Natural killer cell treated with Interleukin-12 subunit alpha and Interleukin-12 subunit beta and Interleukin-15 and Interleukin-18, amount 100 ng/mL, for 72 hours (primary cell): ENCODE data around the gene HOXA3. TPM values are rescaled to one million over a fixed set of nuclear protein-coding genes. Genes with fewer than 3 reads are reported as not detected.

Experiments used
- ATAC-seq, 2 donors: fragments of 150-1000 bp; cut with Tn5 transposase in 1 of 2; sonication (Bioruptor Pico), chemical (Tn5 transposase) in 1 of 2; 2 replicates each; pipeline ENCODE4 v1.10.0; 2021
- DNase-seq: peaks from one replicate; pipeline ENCODE4 v3.0.0; 2022; ENCODE audit warnings: low spot score
- H3K27ac Mint-ChIP-seq, 2 donors: 1 replicate in 1 of 2; 2 replicates in 1 of 2; pipeline ENCODE4 v1.8.0; 2022; ENCODE audit warnings: mixed read lengths in 2 of 2, mild to moderate bottlenecking in 1 of 2, moderate library complexity in 1 of 2
- H3K27me3 Mint-ChIP-seq, 2 donors: 1 replicate in 1 of 2; 2 replicates in 1 of 2; pipeline ENCODE4 v1.8.0; 2022; ENCODE audit warnings: mixed read lengths in 2 of 2
- H3K36me3 Mint-ChIP-seq: one replicate; pipeline ENCODE4 v1.8.0; 2022; ENCODE audit warnings: mixed read lengths
- H3K4me1 Mint-ChIP-seq, 2 donors: 1 replicate in 1 of 2; 2 replicates in 1 of 2; pipeline ENCODE4 v1.8.0; 2022; ENCODE audit warnings: low read depth in 2 of 2, mixed read lengths in 2 of 2, mild to moderate bottlenecking in 1 of 2
- H3K4me3 Mint-ChIP-seq: one replicate; pipeline ENCODE4 v1.8.0; 2022; ENCODE audit warnings: mixed read lengths
- H3K9me3 Mint-ChIP-seq: 2 replicates; pipeline ENCODE4 v1.8.0; 2022; ENCODE audit warnings: mixed read lengths
- total RNA-seq, 2 donors: library from RNA; stranded (reverse); gene quantifications; one replicate each; pipeline ENCODE4 v1.2.3, GENCODE V29; 2022

Gene HOXA3
- total RNA-seq, 2 donors from 2014 or later, result not detected

GRCh38 chr7:27185013-27185853 lies 32.9 kb upstream of the HOXA3 start, which contains the start of gene HOXA11:
Gene HOXA11, minus strand, starts transcription at chr7:27185232. Its CDS starts 88 bp downstream, at chr7:27185144.
- peaks cover 34 to 44% of the 10 kb centered on the region in 2 donors for H3K4me1 Mint-ChIP-seq
- H3K9me3 Mint-ChIP-seq, result no peaks in the 10 kb centered on the region
- H3K36me3 Mint-ChIP-seq, result no peaks in the 10 kb centered on the region
- H3K27me3 Mint-ChIP-seq, result peaks cover 49 to 65% of the 10 kb centered on the region in 2 donors
- no peak for DNase-seq
- peak in 1 of 2 donors; percentile 34 for ATAC-seq
- peak within 1 kb of the TSS; percentile 73 for H3K4me3 Mint-ChIP-seq
- peak within 1 kb of the TSS; percentile 21 to 77 for H3K27ac Mint-ChIP-seq

- Mint-ChIP-seq H3K27me3 (peaks cover 46 to 64% of the 10 kb centered on the region in 2 donors), H3K4me3 (peak overlapping the region; percentile 73), H3K9me3 (no peaks in the 10 kb centered on the region), H3K27ac (peak overlapping the region; percentile 21 to 23), H3K36me3 (no peaks in the 10 kb centered on the region), H3K4me1 (peaks cover 40 to 44% of the 10 kb centered on the region in 2 donors)
- ATAC-seq (peak; percentile 69 to 78), DNase-seq (no peak)
Measured at GRCh38 chr7:27184337-27185012, 32.1 kb upstream of the HOXA3 start.

- DNase-seq, result no peak
- ATAC-seq, result no peak
- peaks cover 37 to 43% of the 10 kb centered on the region in 2 donors for H3K4me1 Mint-ChIP-seq
- H3K36me3 Mint-ChIP-seq, result no peaks in the 10 kb centered on the region
- H3K9me3 Mint-ChIP-seq, result no peaks in the 10 kb centered on the region
- H3K27me3 Mint-ChIP-seq, result peaks cover 44 to 63% of the 10 kb centered on the region in 2 donors
- peak overlapping the region; percentile 73 for H3K4me3 Mint-ChIP-seq
- H3K27ac Mint-ChIP-seq, result no peak overlapping the region
Measured at GRCh38 chr7:27183682-27184336, 31.4 kb upstream of the HOXA3 start.

GRCh38 chr7:27182861-27183681 lies 30.7 kb upstream of the HOXA3 start:
- Mint-ChIP-seq H3K36me3 (no peaks in the 10 kb centered on the region), H3K9me3 (no peaks in the 10 kb centered on the region), H3K27me3 (peaks cover 39 to 59% of the 10 kb centered on the region in 2 donors), H3K4me1 (peaks cover 30 to 36% of the 10 kb centered on the region in 2 donors), H3K27ac (no peak overlapping the region), H3K4me3 (no peak overlapping the region)
- no peak for DNase-seq
- ATAC-seq, result no peak

GRCh38 chr7:27182285-27182841 lies 30.0 kb upstream of the HOXA3 start:
- DNase-seq, result no peak
- Mint-ChIP-seq H3K4me1 (peaks cover 24 to 31% of the 10 kb centered on the region in 2 donors), H3K4me3 (no peak overlapping the region), H3K27me3 (peaks cover 34 to 57% of the 10 kb centered on the region in 2 donors), H3K27ac (no peak overlapping the region), H3K36me3 (no peaks in the 10 kb centered on the region), H3K9me3 (no peaks in the 10 kb centered on the region)
- no peak for ATAC-seq

GRCh38 chr7:27181795-27182275 lies 29.5 kb upstream of the HOXA3 start:
- DNase-seq, result no peak
- no peak overlapping the region for H3K27ac Mint-ChIP-seq
- ATAC-seq, result no peak
- H3K36me3 Mint-ChIP-seq, result no peaks in the 10 kb centered on the region
- peaks cover 30 to 52% of the 10 kb centered on the region in 2 donors for H3K27me3 Mint-ChIP-seq
- H3K4me1 Mint-ChIP-seq, result peaks cover 24 to 28% of the 10 kb centered on the region in 2 donors
- no peaks in the 10 kb centered on the region for H3K9me3 Mint-ChIP-seq
- no peak overlapping the region for H3K4me3 Mint-ChIP-seq

- ATAC-seq, result no peak
Measured at GRCh38 chr7:27180431-27181420, 28.3 kb upstream of the HOXA3 start.

GRCh38 chr7:27179503-27180430 lies 27.4 kb upstream of the HOXA3 start:
- no peaks in the 10 kb centered on the region for H3K36me3 Mint-ChIP-seq
- H3K27ac Mint-ChIP-seq, result no peak overlapping the region
- no peaks in the 10 kb centered on the region for H3K9me3 Mint-ChIP-seq
- peak overlapping the region; percentile 26 for H3K4me3 Mint-ChIP-seq
- DNase-seq (no peak), ATAC-seq (peak; percentile 75 to 80)
- peaks cover 23 to 31% of the 10 kb centered on the region in 2 donors for H3K27me3 Mint-ChIP-seq
- peaks cover 9 to 17% of the 10 kb centered on the region in 2 donors for H3K4me1 Mint-ChIP-seq

More at GRCh38 chr7:27180431-27181420, 28.3 kb upstream of the HOXA3 start:
- H3K36me3 Mint-ChIP-seq, result no peaks in the 10 kb centered on the region
- peaks cover 16 to 22% of the 10 kb centered on the region in 2 donors for H3K4me1 Mint-ChIP-seq
- H3K27me3 Mint-ChIP-seq, result peaks cover 24 to 41% of the 10 kb centered on the region in 2 donors
- no peak overlapping the region for H3K4me3 Mint-ChIP-seq
- no peaks in the 10 kb centered on the region for H3K9me3 Mint-ChIP-seq
- H3K27ac Mint-ChIP-seq, result no peak overlapping the region
- DNase-seq, result no peak

GRCh38 chr7:27179030-27179429 lies 26.6 kb upstream of the HOXA3 start:
- no peaks in the 10 kb centered on the region for H3K9me3 Mint-ChIP-seq
- DNase-seq (no peak), ATAC-seq (no peak)
- H3K27me3 Mint-ChIP-seq, result peaks cover 21 to 28% of the 10 kb centered on the region in 2 donors
- H3K4me3 Mint-ChIP-seq, result peak overlapping the region; percentile 26
- peaks cover 6 to 16% of the 10 kb centered on the region in 2 donors for H3K4me1 Mint-ChIP-seq
- no peaks in the 10 kb centered on the region for H3K36me3 Mint-ChIP-seq
- H3K27ac Mint-ChIP-seq, result no peak overlapping the region

- DNase-seq, result no peak
- no peak overlapping the region for H3K27ac Mint-ChIP-seq
- H3K27me3 Mint-ChIP-seq, result peaks cover 21 to 28% of the 10 kb centered on the region in 2 donors
- ATAC-seq, result no peak
- H3K36me3 Mint-ChIP-seq, result no peaks in the 10 kb centered on the region
- peaks cover 6 to 16% of the 10 kb centered on the region in 2 donors for H3K4me1 Mint-ChIP-seq
- no peaks in the 10 kb centered on the region for H3K9me3 Mint-ChIP-seq
- no peak overlapping the region for H3K4me3 Mint-ChIP-seq
Measured at GRCh38 chr7:27178366-27178765, 26.0 kb upstream of the HOXA3 start.

GRCh38 chr7:27177795-27178320 lies 25.5 kb upstream of the HOXA3 start:
- DNase-seq (no peak), ATAC-seq (no peak)
- Mint-ChIP-seq H3K27ac (no peak overlapping the region), H3K9me3 (no peaks in the 10 kb centered on the region), H3K36me3 (no peaks in the 10 kb centered on the region), H3K4me1 (peaks cover 6 to 16% of the 10 kb centered on the region in 2 donors), H3K27me3 (peaks cover 21 to 26% of the 10 kb centered on the region in 2 donors), H3K4me3 (no peak overlapping the region)
